Esophagus mucosa (tissue), 1 donor: ENCODE results near the gene TAOK1. TPM values are rescaled to one million over a fixed set of nuclear protein-coding genes. Genes with fewer than 3 reads are reported as not detected.

Source experiments
- ATAC-seq: fragments of 200-7000 bp; cut with Tn5 transposase; one replicate; pipeline ENCODE4 v1.9.1; 2020
- total RNA-seq: library from RNA; stranded (reverse); gene quantifications from one replicate; pipeline ENCODE4 v1.2.4, GENCODE V29; 2023
- donor health status: DM: yes; HTN: yes; CAD: no.

TAOK1 gene
- total RNA-seq, 1 donor from 2014 or later = 33.8 TPM

- no peak for ATAC-seq
These were observed 206.6 kb downstream of the TAOK1 start for GRCh38 chr17:29596811-29597210.

DNA sequence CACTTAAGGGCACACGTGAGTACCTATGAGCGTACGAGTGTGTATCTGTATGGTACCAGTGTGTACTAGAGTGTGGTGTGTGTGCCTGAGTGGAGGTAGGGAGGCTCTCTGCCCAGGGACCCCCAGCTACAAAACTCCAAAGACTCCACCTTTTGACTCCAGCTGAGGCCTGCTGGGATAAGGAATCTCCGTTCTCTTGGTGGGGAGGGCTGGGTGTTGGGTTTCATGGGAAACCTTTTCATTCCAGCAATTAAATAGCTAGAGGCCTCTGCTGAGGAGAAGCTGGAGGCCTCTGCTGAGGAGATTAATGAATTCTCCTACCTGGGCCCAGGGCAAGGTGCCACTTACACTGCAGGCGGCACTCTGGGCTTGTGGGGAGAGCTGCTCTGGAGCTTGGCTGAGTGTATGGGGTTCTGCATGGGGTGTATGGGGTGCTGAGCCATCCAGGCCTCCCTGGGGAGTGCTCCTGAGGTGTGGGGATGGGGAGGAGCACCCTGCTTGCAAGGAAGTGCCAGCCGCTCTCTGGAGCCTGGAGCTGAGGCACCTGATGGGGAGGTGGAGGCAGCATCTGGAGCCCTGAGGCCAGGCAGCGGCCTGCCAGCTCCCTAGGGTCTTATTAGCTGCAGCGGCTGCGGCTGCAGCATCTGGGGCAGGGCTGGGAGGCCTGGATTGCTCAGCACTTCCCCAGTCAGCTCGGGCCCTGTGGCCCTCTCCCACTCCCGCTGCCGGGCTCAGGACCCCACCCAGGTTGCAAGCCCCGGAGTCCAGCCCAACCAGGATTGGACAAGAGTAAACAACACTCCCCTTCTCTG, 207.4 kb downstream of the TAOK1 start:
- ATAC-seq = no peak

Other genes with a start within 250 kb of the TAOK1 start
- 51.7 TPM for gene MYO18A, start 210.0 kb upstream of the TAOK1 start, total RNA-seq
- not detected for gene CRYBA1, start 143.5 kb upstream of the TAOK1 start, total RNA-seq
- gene NUFIP2, start 96.2 kb upstream of the TAOK1 start, total RNA-seq = 35.0 TPM
- 2.5 TPM for gene ABHD15, start 176.7 kb downstream of the TAOK1 start, total RNA-seq
- 13.4 TPM for gene TP53I13, start 178.3 kb downstream of the TAOK1 start, total RNA-seq
- 28.7 TPM for gene GIT1, start 199.3 kb downstream of the TAOK1 start, total RNA-seq
- gene ANKRD13B, start 202.8 kb downstream of the TAOK1 start, total RNA-seq = 2.7 TPM
- 1.4 TPM for gene CORO6, start 232.5 kb downstream of the TAOK1 start, total RNA-seq